H1 (cell line): Measurements from ENCODE around the gene JAKMIP2. TPM values are rescaled to one million over a fixed set of nuclear protein-coding genes. Genes with fewer than 3 reads are reported as not detected.

Experiments used
- CTCF ChIA-PET: fragments of 300-600 bp; sonication (Branson Sonifier 250); formaldehyde crosslinking; loops from one replicate; lab custom pipeline; 2021; ENCODE audit not compliant: partially characterized antibody; lab: Charles Lee
- POLR2A ChIA-PET: fragments of 300-600 bp; sonication (Branson Sonifier 250); formaldehyde crosslinking; loops from one replicate; lab custom pipeline; 2021; ENCODE audit warnings: inconsistent platforms; ENCODE audit not compliant: partially characterized antibody; lab: Charles Lee
- DNase-seq, 2 experiments: peaks; one replicate each; pipeline versions ENCODE4 v3.0.0 to v3.0.0-alpha.2; 2010 to 2022; ENCODE audit warnings: low spot score in 2 of 2, low read depth in 1 of 2, mixed read lengths in 1 of 2
- FAIRE-seq: peaks from 2 replicates; lab custom pipeline; 2011; peaks lifted over from hg19 to GRCh38; lab: Jason Lieb, UNC
- H2AFZ ChIP-seq: 2 replicates; pipeline ENCODE4 v1.8.1; 2012; ENCODE audit warnings: low read length, inconsistent platforms
- H2AK5ac ChIP-seq: 2 replicates; pipeline ENCODE4 v1.6.1; 2013; ENCODE audit warnings: low read depth, low read length
- H2BK120ac ChIP-seq: replicated peaks from 2 replicates; pipeline ENCODE3; 2013; ENCODE audit warnings: low read depth, low read length, inconsistent platforms
- H2BK12ac ChIP-seq: 2 replicates; pipeline ENCODE4 v1.6.1; 2013; ENCODE audit warnings: low read depth, low read length
- H2BK15ac ChIP-seq: 2 replicates; pipeline ENCODE4 v1.6.1; 2013; ENCODE audit warnings: low read length
- H2BK20ac ChIP-seq: 2 replicates; pipeline ENCODE4 v1.6.1; 2013; ENCODE audit warnings: low read length
- H2BK5ac ChIP-seq: 2 replicates; pipeline ENCODE4 v1.6.1; 2013; ENCODE audit warnings: low read depth, low read length
- H3K14ac ChIP-seq: 2 replicates; pipeline ENCODE4 v1.6.1; 2013; ENCODE audit warnings: inconsistent platforms; ENCODE audit not compliant: insufficient read length
- H3K18ac ChIP-seq: 2 replicates; pipeline ENCODE4 v1.6.1; 2013; ENCODE audit warnings: low read length; ENCODE audit errors: extremely low read depth
- H3K23ac ChIP-seq: 2 replicates; pipeline ENCODE4 v1.6.1; 2013; ENCODE audit warnings: inconsistent platforms; ENCODE audit not compliant: insufficient read length
- H3K23me2 ChIP-seq: 2 replicates; pipeline ENCODE4 v1.6.1; 2013; ENCODE audit warnings: low read depth, low read length
- H3K27ac ChIP-seq: 2 replicates; pipeline ENCODE4 v1.6.1; 2011; ENCODE audit warnings: low read depth, low read length, inconsistent platforms
- H3K27me3 ChIP-seq, 4 experiments: replicated peaks in 1 of 4; 1 replicate in 1 of 4; 2 replicates in 3 of 4; pipeline versions ENCODE4 v1.6.1 to v1.8.1; 2011 to 2013; ENCODE audit warnings: low read length in 3 of 4, mild to moderate bottlenecking in 3 of 4, inconsistent platforms in 2 of 4, mixed read lengths in 2 of 4, moderate library complexity in 1 of 4; ENCODE audit not compliant: control insufficient read depth in 3 of 4, insufficient read depth in 3 of 4; ENCODE audit errors: extremely low read depth in 1 of 4
- H3K36me3 ChIP-seq, 4 experiments: 2 replicates each; pipeline versions ENCODE4 v1.6.1 to v1.8.1; 2011 to 2013; ENCODE audit warnings: mild to moderate bottlenecking in 4 of 4, low read length in 3 of 4, moderate library complexity in 2 of 4, control low read depth in 1 of 4, inconsistent platforms in 1 of 4; ENCODE audit not compliant: insufficient read depth in 4 of 4, control insufficient read depth in 2 of 4
- H3K4ac ChIP-seq: replicated peaks from 2 replicates; pipeline ENCODE3; 2013; ENCODE audit warnings: low read length, low read depth, mixed read lengths, inconsistent platforms; ENCODE audit not compliant: insufficient read length
- H3K4me1 ChIP-seq, 4 experiments: replicated peaks in 1 of 4; 1 replicate in 1 of 4; 2 replicates in 3 of 4; pipeline versions ENCODE4 v1.6.1 to v1.8.1; 2011 to 2013; ENCODE audit warnings: low read length in 3 of 4, inconsistent platforms in 2 of 4, mixed read lengths in 1 of 4; ENCODE audit not compliant: insufficient read depth in 4 of 4, control insufficient read depth in 3 of 4
- H3K4me2 ChIP-seq, 2 experiments: 2 replicates each; pipeline versions ENCODE4 v1.6.1 to v1.8.1; 2011 to 2013; ENCODE audit warnings: low read depth in 2 of 2, low read length in 2 of 2, control low read depth in 1 of 2, inconsistent platforms in 1 of 2, mild to moderate bottlenecking in 1 of 2; ENCODE audit not compliant: insufficient read depth in 1 of 2
- H3K4me3 ChIP-seq, 4 experiments: fragments of 200-600, 300-600 bp in 1 of 4; sonication (generic), shearing (Covaris generic), sonication (Bioruptor Twin) in 1 of 4; 2 replicates each; pipeline versions ENCODE4 v1.5.1 to v1.8.1; 2011 to 2016; ENCODE audit warnings: low read length in 4 of 4, low read depth in 3 of 4, control low read depth in 2 of 4, inconsistent platforms in 2 of 4, mild to moderate bottlenecking in 2 of 4, mixed read lengths in 1 of 4, moderate library complexity in 1 of 4; ENCODE audit not compliant: insufficient read depth in 2 of 4; ENCODE audit errors: extremely low read depth in 1 of 4
- H3K56ac ChIP-seq: replicated peaks from 2 replicates; pipeline ENCODE3; 2013; ENCODE audit warnings: low read depth, mild to moderate bottlenecking, mixed read lengths, low read length, inconsistent platforms; ENCODE audit not compliant: insufficient read length
- H3K79me1 ChIP-seq: 2 replicates; pipeline ENCODE4 v1.6.1; 2013; ENCODE audit warnings: low read depth, low read length, control low read depth
- H3K79me2 ChIP-seq, 2 experiments: 2 replicates each; pipeline versions ENCODE4 v1.6.1 to v1.8.1; 2012 to 2013; ENCODE audit warnings: low read length in 2 of 2, mild to moderate bottlenecking in 2 of 2, inconsistent platforms in 1 of 2; ENCODE audit not compliant: insufficient read depth in 2 of 2, control insufficient read depth in 1 of 2
- H3K9ac ChIP-seq, 4 experiments: replicated peaks in 1 of 4; 1 replicate in 1 of 4; 2 replicates in 3 of 4; pipeline versions ENCODE4 v1.6.1 to v1.8.1; 2011 to 2013; ENCODE audit warnings: low read depth in 3 of 4, low read length in 3 of 4, control low read depth in 2 of 4, mild to moderate bottlenecking in 2 of 4, moderate library complexity in 2 of 4, inconsistent platforms in 1 of 4; ENCODE audit errors: extremely low read depth in 1 of 4
- H3K9me3 ChIP-seq, 2 experiments: 2 replicates each; pipeline versions ENCODE4 v1.6.1 to v1.8.1; 2012 to 2013; ENCODE audit warnings: mild to moderate bottlenecking in 2 of 2, moderate library complexity in 2 of 2, control low read depth in 1 of 2, inconsistent platforms in 1 of 2, low read depth in 1 of 2, low read length in 1 of 2, mixed read lengths in 1 of 2; ENCODE audit not compliant: insufficient read depth in 2 of 2
- H4K20me1 ChIP-seq, 2 experiments: replicated peaks in 1 of 2; 2 replicates each; pipeline versions ENCODE3 to v1.8.1; 2011 to 2013; ENCODE audit warnings: inconsistent platforms in 2 of 2, low read length in 2 of 2, mild to moderate bottlenecking in 1 of 2; ENCODE audit not compliant: insufficient read depth in 2 of 2, control insufficient read depth in 1 of 2
- H4K5ac ChIP-seq: 2 replicates; pipeline ENCODE4 v1.6.1; 2013; ENCODE audit warnings: low read length, low read depth, mixed read lengths, inconsistent platforms; ENCODE audit not compliant: insufficient read length
- H4K8ac ChIP-seq: 2 replicates; pipeline ENCODE4 v1.8.0; 2013; ENCODE audit warnings: mild to moderate bottlenecking, moderate library complexity, low read length, inconsistent platforms; ENCODE audit not compliant: insufficient read depth; ENCODE audit errors: extremely low read depth
- H4K91ac ChIP-seq: replicated peaks from 2 replicates; pipeline ENCODE3; 2013; ENCODE audit warnings: low read length, mixed read lengths, inconsistent platforms; ENCODE audit not compliant: insufficient read length
- ASH2L ChIP-seq: fragments of 200-600, 300-600 bp; sonication (generic); IDR thresholded peaks from one replicate; pipeline ENCODE4 v1.7.1; 2017; ENCODE audit warnings: low read length
- KDM4A ChIP-seq: IDR thresholded peaks from one replicate; pipeline ENCODE4 v1.7.1; 2012; ENCODE audit warnings: low read depth, mild to moderate bottlenecking, moderate library complexity, low read length, inconsistent platforms; ENCODE audit not compliant: severe bottlenecking
- RAD21 ChIP-seq, 2 experiments: IDR thresholded peaks in 1 of 2; conservative IDR thresholded peaks in 1 of 2; 2 replicates each; pipeline ENCODE4 v1.6.1; 2011; ENCODE audit warnings: low read depth in 2 of 2, low read length in 2 of 2, improper control_type of control experiment in 1 of 2, inconsistent platforms in 1 of 2, mild to moderate bottlenecking in 1 of 2, moderate library complexity in 1 of 2
- SIN3A ChIP-seq, 2 experiments: IDR thresholded peaks in 1 of 2; conservative IDR thresholded peaks in 1 of 2; 2 replicates each; pipeline ENCODE4 v1.6.1; 2011 to 2012; ENCODE audit warnings: low read length in 2 of 2, improper control_type of control experiment in 1 of 2, low read depth in 1 of 2, mild to moderate bottlenecking in 1 of 2
- TEAD4 ChIP-seq: IDR thresholded peaks from 2 replicates; pipeline ENCODE4 v1.6.1; 2012; ENCODE audit warnings: low read depth, low read length, inconsistent platforms, mixed read lengths
- WGBS, 2 experiments: shearing (Covaris generic) in 1 of 2; methylation state at CpG; one replicate each; pipeline versions ENCODE4 v1.1.6 to v1.1.7; 2013 to 2015; ENCODE audit warnings: low lambda C conversion rate in 2 of 2, mixed read lengths in 2 of 2, inconsistent platforms in 1 of 2, low coverage in 1 of 2, missing lambda C conversion rate in 1 of 2; ENCODE audit not compliant: insufficient replicate concordance in 2 of 2, insufficient coverage in 1 of 2, insufficient read length in 1 of 2; ENCODE audit errors: extremely low coverage in 1 of 2, missing lambda C conversion rate in 1 of 2; 5-methylcytosine and 5-hydroxymethylcytosine counted together
- polyA plus RNA-seq, 7 experiments: library from polyadenylated mRNA; depleted of rRNA in 3 of 7; stranded (reverse) in 5 of 7; unstranded in 2 of 7; fragments of >200 nt in 5 of 7; fragments of 200-250 nt in 2 of 7; gene quantifications; 1 replicate in 5 of 7; 2 replicates in 1 of 7; 4 replicates in 1 of 7; pipeline versions ENCODE4 v1.2.1 to v1.2.3, GENCODE V29; 2011 to 2013; ENCODE audit warnings: missing spikeins in 2 of 7, mixed read lengths in 2 of 7
- total RNA-seq: library from RNA; stranded (reverse); fragmentation: NEBNext Ultra II Directional; extraction: Animal tissue kit (Norgen Biotek cat#: 25700); gene quantifications from 2 replicates; pipeline ENCODE4 v1.2.1, GENCODE V29; 2021
- TF ChIP-seq, protein P1 (sequence below): IDR thresholded peaks from 2 replicates; pipeline ENCODE4 v1.6.1; 2012; ENCODE audit warnings: inconsistent platforms
- TF ChIP-seq, protein P2 (sequence below), 3 experiments: IDR thresholded peaks; 1 replicate in 2 of 3; 2 replicates in 1 of 3; pipeline versions ENCODE4 v1.5.1 to v1.6.1; 2011; ENCODE audit warnings: low read length in 3 of 3, mild to moderate bottlenecking in 3 of 3, inconsistent platforms in 2 of 3, low read depth in 1 of 3, moderate library complexity in 1 of 3; ENCODE audit not compliant: insufficient read depth in 1 of 3; ENCODE audit errors: control extremely low read depth in 1 of 3

JAKMIP2 gene
- total and polyA plus RNA-seq, 2 of the 8 experiments (the other 6 are each of a cell fraction or from before 2014, with no cell fraction given), result 2.4 to 13.6 TPM

DNA sequence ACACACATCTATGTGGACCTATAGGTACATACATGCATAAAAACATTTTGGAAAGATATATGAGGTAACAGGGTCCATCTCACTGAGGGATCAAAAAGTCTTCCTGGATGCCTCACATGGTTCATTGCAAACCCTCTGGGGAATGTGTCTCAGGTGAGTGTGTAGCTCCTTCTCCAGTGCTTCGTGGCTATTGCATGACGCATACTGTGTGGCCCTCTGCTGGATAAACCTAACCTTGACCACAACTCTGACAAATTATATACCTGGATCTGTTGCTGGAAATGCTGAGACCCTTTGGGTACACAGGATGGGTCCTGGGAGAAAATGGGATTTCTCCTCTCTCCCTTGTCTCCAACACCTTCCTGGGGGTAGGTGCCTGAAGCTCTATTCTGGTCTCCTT is 91.9 kb downstream of the JAKMIP2 start:
- Histone ChIP-seq H3K23me2 (no peaks in the 10 kb centered on the region; the same call in 1 of the 2 replicates), H3K4ac (no peak overlapping the region), H3K4me1 (peaks cover 0 to 4% (median 0%) of the 10 kb centered on the region in 4 experiments; a peak in 1 of 7 replicates), H3K79me1 (no peaks in the 10 kb centered on the region), H2BK15ac (no peak overlapping the region), H4K5ac (no peak overlapping the region), H3K36me3 (no peaks in the 10 kb centered on the region), H2BK120ac (no peak overlapping the region), H2BK5ac (no peak overlapping the region), H3K18ac (no peak overlapping the region), H3K23ac (no peak overlapping the region), H3K4me3 (no peak overlapping the region), H2BK12ac (no peak overlapping the region), H2BK20ac (no peak overlapping the region), H2AK5ac (no peak overlapping the region), H3K27ac (no peak overlapping the region), H4K20me1 (peaks cover 0 to 4% of the 10 kb centered on the region in 2 experiments), H3K14ac (no peak overlapping the region), H3K4me2 (no peak overlapping the region), H2AFZ (no peak overlapping the region), H4K91ac (no peak overlapping the region), H4K8ac (no peak overlapping the region), H3K79me2 (no peaks in the 10 kb centered on the region), H3K27me3 (no peaks in the 10 kb centered on the region), H3K9me3 (no peaks in the 10 kb centered on the region), H3K9ac (no peak overlapping the region), H3K56ac (no peak overlapping the region)
- DNase-seq (no peak), FAIRE-seq (peak; percentile 7)
- CTCF ChIA-PET, result interaction anchor here (0.6 to 2.6 kb wide), 26 partner anchors 9 to 480 kb away, joined by 3 to 13 read pairs (median 4); no protein-coding TSS in a partner anchor
- TF ChIP-seq RAD21 (IDR thresholded peaks at IDR 0.05 in 1 of 2, conservative IDR thresholded peaks at IDR 0.05 in 1 of 2; ENCODE audit: low read depth in 2 of 2, low read length in 2 of 2), result peak; percentile 54 to 74
- TF ChIP-seq, protein P1, sequence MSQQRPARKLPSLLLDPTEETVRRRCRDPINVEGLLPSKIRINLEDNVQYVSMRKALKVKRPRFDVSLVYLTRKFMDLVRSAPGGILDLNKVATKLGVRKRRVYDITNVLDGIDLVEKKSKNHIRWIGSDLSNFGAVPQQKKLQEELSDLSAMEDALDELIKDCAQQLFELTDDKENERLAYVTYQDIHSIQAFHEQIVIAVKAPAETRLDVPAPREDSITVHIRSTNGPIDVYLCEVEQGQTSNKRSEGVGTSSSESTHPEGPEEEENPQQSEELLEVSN, result no peak
- no peak for TF ChIP-seq SIN3A (conservative IDR thresholded peaks at IDR 0.05 in 1 of 2, IDR thresholded peaks at IDR 0.05 in 1 of 2; ENCODE audit: low read depth in 1 of 2, low read length in 2 of 2)
- no peak for TF ChIP-seq KDM4A
- TF ChIP-seq TEAD4, result peak; percentile 4; the same call in 1 of the 2 replicates
- TF ChIP-seq, protein P2, sequence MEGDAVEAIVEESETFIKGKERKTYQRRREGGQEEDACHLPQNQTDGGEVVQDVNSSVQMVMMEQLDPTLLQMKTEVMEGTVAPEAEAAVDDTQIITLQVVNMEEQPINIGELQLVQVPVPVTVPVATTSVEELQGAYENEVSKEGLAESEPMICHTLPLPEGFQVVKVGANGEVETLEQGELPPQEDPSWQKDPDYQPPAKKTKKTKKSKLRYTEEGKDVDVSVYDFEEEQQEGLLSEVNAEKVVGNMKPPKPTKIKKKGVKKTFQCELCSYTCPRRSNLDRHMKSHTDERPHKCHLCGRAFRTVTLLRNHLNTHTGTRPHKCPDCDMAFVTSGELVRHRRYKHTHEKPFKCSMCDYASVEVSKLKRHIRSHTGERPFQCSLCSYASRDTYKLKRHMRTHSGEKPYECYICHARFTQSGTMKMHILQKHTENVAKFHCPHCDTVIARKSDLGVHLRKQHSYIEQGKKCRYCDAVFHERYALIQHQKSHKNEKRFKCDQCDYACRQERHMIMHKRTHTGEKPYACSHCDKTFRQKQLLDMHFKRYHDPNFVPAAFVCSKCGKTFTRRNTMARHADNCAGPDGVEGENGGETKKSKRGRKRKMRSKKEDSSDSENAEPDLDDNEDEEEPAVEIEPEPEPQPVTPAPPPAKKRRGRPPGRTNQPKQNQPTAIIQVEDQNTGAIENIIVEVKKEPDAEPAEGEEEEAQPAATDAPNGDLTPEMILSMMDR (IDR thresholded peaks at IDR 0.05; ENCODE audit: control extremely low read depth in 1 of 3, insufficient read depth in 1 of 3, low read depth in 1 of 3, low read length in 3 of 3), result peak; percentile 10 to 58 (median 57)
- no peak for TF ChIP-seq ASH2L
- WGBS, 2 experiments, result 79% methylated on average over 2 of the region's 2 CpGs; no CpG with 5 or more reads in 1 of the 2 experiments
- POLR2A ChIA-PET, result interaction anchor here (1.0 to 1.5 kb wide), 4 partner anchors 11 to 203 kb away, joined by 3 to 5 read pairs (median 3); no protein-coding TSS in a partner anchor
